ENCODE measurements around the gene AKR7A2. TPM values are rescaled to one million over a fixed set of nuclear protein-coding genes. Genes with fewer than 3 reads are reported as not detected.

The AKR7A2 gene
- polyA plus RNA-seq, 3 donors: 19.5 to 117 (median 89.3) TPM

DNA sequence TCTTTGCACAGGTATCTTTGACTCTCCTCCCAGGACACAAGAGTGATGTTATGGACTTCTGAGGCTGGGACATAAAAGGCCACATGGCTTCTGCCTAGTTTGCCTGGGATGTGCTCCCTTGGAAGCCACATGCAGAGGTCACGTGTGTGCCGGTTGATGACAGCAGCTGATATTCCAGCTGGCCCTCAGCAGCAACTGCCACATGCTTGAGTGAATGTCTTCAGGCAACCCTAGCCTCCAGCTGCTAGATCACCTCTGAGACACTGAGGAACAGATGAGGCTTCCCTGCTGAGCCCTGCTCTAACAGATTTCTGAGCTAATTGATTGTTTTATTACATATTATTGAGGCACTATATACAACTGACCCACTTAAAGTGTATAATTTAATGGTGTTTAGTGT lies 11.7 kb downstream of the AKR7A2 start:
- Histone ChIP-seq H3K4me1 (ENCODE audit: control insufficient read depth in 1 of 2, insufficient read depth in 2 of 2, low read length in 2 of 2) (no peaks in the 10 kb centered on the region), H3K9ac (ENCODE audit: insufficient read depth, low read length, poor library complexity, severe bottlenecking) (no peak overlapping the region), H3K4me3 (replicated peaks in 1 of 3; ENCODE audit: low read depth in 2 of 3, low read length in 3 of 3) (no peak overlapping the region), H3K27ac (ENCODE audit: low read depth in 1 of 2, low read length in 2 of 2) (no peak overlapping the region), H3K9me3 (replicated peaks in 1 of 2; ENCODE audit: control insufficient read depth in 1 of 2, insufficient read depth in 1 of 2, low read length in 2 of 2) (peaks cover 7 to 16% of the 10 kb centered on the region in 2 donors), H2AFZ (ENCODE audit: insufficient read depth, low read depth, low read length, poor library complexity, severe bottlenecking) (no peak overlapping the region), H3K36me3 (replicated peaks in 1 of 2; ENCODE audit: control insufficient read depth in 1 of 2, insufficient read depth in 2 of 2, low read length in 2 of 2) (peaks cover 15 to 33% of the 10 kb centered on the region in 2 donors), H3K4me2 (replicated peaks; ENCODE audit: extremely low read depth, low read length, poor library complexity, severe bottlenecking) (no peak overlapping the region), H3K27me3 (ENCODE audit: control insufficient read depth in 2 of 2, insufficient read depth in 2 of 2, low read length in 2 of 2) (no peaks in the 10 kb centered on the region), H3K79me2 (ENCODE audit: insufficient read depth, low read length) (no peaks in the 10 kb centered on the region), H4K20me1 (ENCODE audit: insufficient read depth, low read length) (no peaks in the 10 kb centered on the region)
- DNase-seq: no peak
- no peak overlapping the region for H3K4me3 Mint-ChIP-seq
- H3K9me3 Mint-ChIP-seq: peaks cover 12 to 20% (median 18%) of the 10 kb centered on the region in 7 donors
- TF ChIP-seq, protein P1, sequence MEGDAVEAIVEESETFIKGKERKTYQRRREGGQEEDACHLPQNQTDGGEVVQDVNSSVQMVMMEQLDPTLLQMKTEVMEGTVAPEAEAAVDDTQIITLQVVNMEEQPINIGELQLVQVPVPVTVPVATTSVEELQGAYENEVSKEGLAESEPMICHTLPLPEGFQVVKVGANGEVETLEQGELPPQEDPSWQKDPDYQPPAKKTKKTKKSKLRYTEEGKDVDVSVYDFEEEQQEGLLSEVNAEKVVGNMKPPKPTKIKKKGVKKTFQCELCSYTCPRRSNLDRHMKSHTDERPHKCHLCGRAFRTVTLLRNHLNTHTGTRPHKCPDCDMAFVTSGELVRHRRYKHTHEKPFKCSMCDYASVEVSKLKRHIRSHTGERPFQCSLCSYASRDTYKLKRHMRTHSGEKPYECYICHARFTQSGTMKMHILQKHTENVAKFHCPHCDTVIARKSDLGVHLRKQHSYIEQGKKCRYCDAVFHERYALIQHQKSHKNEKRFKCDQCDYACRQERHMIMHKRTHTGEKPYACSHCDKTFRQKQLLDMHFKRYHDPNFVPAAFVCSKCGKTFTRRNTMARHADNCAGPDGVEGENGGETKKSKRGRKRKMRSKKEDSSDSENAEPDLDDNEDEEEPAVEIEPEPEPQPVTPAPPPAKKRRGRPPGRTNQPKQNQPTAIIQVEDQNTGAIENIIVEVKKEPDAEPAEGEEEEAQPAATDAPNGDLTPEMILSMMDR (IDR thresholded peaks at IDR 0.05): no peak
- H3K27ac Mint-ChIP-seq: no peak overlapping the region
- 96% methylated on average over 2 of the region's 2 CpGs for WGBS (ENCODE audit: insufficient coverage)
- no peaks in the 10 kb centered on the region for H3K4me1 Mint-ChIP-seq
- H3K36me3 Mint-ChIP-seq: peaks cover 23 to 41% of the 10 kb centered on the region in 2 donors
- peaks cover 0 to 1% (median under 1%) of the 10 kb centered on the region in 3 donors for H3K27me3 Mint-ChIP-seq (ENCODE audit: low read depth in 3 of 3)
- intact Hi-C loops (cut with micrococcal nuclease): no loop called here

DNA sequence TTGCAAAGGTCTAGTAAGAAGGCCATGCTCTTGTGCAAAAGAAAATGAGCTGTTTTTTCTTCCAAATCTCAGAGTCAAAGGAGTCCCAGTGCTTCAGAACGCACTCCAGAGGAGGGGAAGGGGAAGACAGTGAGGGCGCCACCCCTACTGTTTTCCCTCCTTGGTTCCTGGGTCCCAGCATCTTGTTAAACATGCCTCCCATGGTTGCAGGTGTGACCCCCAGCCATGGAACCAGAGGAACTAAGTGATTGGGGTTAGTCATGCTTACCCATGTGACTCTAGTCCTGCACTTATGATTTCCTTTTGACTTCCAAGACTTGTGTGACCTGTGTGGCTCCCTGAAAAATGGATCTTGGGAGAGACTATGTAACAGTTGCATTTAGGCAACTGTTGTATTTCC lies 17.3 kb downstream of the AKR7A2 start:
- no CpG with 5 or more reads among the region's 2 CpGs for WGBS (ENCODE audit: insufficient coverage)
- TF ChIP-seq, protein P1 (IDR thresholded peaks at IDR 0.05): no peak
- peaks cover 2 to 5% (median 3%) of the 10 kb centered on the region in 3 donors for H3K27me3 Mint-ChIP-seq (ENCODE audit: low read depth in 3 of 3)

More for the DNA sequence above, 17.3 kb downstream of the AKR7A2 start:
- no peaks in the 10 kb centered on the region for H3K79me2 ChIP-seq (ENCODE audit: insufficient read depth, low read length)
- no peak overlapping the region for H3K4me3 ChIP-seq (replicated peaks in 1 of 3; ENCODE audit: low read depth in 2 of 3, low read length in 3 of 3)
- H3K4me1 ChIP-seq (ENCODE audit: control insufficient read depth in 1 of 2, insufficient read depth in 2 of 2, low read length in 2 of 2): no peaks in the 10 kb centered on the region
- no peak overlapping the region for H3K4me2 ChIP-seq (replicated peaks; ENCODE audit: extremely low read depth, low read length, poor library complexity, severe bottlenecking)
- H3K9me3 Mint-ChIP-seq: peaks cover 26 to 62% (median 50%) of the 10 kb centered on the region in 7 donors
- no peak overlapping the region for H3K9ac ChIP-seq (ENCODE audit: insufficient read depth, low read length, poor library complexity, severe bottlenecking)
- H3K27ac Mint-ChIP-seq: peak overlapping the region in 1 of 7 donors; percentile 21
- peaks cover under 1 to 1% of the 10 kb centered on the region in 2 donors for H3K27me3 ChIP-seq (ENCODE audit: control insufficient read depth in 2 of 2, insufficient read depth in 2 of 2, low read length in 2 of 2)
- H3K27ac ChIP-seq (ENCODE audit: low read depth in 1 of 2, low read length in 2 of 2): no peak overlapping the region
- H2AFZ ChIP-seq (ENCODE audit: insufficient read depth, low read depth, low read length, poor library complexity, severe bottlenecking): no peak overlapping the region
- H3K4me3 Mint-ChIP-seq: no peak overlapping the region
- intact Hi-C loops (cut with micrococcal nuclease): no loop called here
- H3K36me3 ChIP-seq (replicated peaks in 1 of 2; ENCODE audit: control insufficient read depth in 1 of 2, insufficient read depth in 2 of 2, low read length in 2 of 2): no peaks in the 10 kb centered on the region
- peaks cover 26 to 41% of the 10 kb centered on the region in 2 donors for H3K9me3 ChIP-seq (replicated peaks in 1 of 2; ENCODE audit: control insufficient read depth in 1 of 2, insufficient read depth in 1 of 2, low read length in 2 of 2)
- no peaks in the 10 kb centered on the region for H4K20me1 ChIP-seq (ENCODE audit: insufficient read depth, low read length)
- no peak for DNase-seq
- H3K36me3 Mint-ChIP-seq: peaks cover 0 to 26% of the 10 kb centered on the region in 2 donors
- H3K4me1 Mint-ChIP-seq: no peaks in the 10 kb centered on the region
